ENCODE results near the gene RPUSD4.

Gene RPUSD4

DNA sequence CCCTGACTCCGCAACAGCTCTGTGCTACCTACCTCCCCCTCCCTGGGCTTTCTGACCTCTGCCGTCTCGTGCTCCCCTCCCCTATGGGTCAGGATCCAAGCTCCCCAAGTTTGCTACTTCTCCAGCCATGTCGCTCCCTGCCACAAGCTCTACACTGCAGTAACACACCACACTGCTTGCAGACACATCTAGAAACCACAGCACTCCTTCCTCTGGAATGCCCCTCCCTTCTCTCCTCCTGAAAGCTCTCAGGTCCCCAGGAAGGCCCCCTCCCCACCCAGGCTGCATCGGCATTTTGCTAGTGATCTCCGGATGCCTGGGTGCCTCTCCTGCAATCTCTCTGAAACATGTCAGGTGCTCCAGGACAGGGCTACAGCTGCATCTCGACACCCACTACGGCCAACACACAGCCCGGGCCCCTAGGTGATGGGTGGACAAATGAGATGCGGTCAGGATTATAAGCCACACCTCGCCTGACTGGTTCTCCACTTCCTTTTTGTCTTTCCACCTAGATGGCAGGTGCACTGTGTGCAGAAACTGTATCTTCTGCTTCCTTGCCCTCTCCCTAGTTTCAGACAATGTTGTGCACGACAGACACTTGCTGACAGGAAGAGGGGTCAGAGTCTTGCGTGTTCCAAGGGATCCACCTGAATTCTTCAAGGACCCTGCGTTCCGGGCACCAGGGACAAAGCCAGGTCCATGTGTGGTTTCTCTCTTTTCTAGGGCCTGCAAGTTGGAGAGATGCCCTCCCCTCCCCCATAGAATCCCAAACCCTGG lies 22.9 kb downstream of the RPUSD4 start:
- no peaks in the 10 kb centered on the region for H3K4me1 ChIP-seq (ENCODE audit: insufficient read depth, low read length, poor library complexity, severe bottlenecking)
- H3F3A ChIP-seq (ENCODE audit: low read depth) = no peaks in the 10 kb centered on the region
- H3K36me3 ChIP-seq (ENCODE audit: insufficient read depth, low read length) = no peaks in the 10 kb centered on the region
- no peak overlapping the region for H2AFZ ChIP-seq (ENCODE audit: low read length)
- TF ChIP-seq, protein P1, sequence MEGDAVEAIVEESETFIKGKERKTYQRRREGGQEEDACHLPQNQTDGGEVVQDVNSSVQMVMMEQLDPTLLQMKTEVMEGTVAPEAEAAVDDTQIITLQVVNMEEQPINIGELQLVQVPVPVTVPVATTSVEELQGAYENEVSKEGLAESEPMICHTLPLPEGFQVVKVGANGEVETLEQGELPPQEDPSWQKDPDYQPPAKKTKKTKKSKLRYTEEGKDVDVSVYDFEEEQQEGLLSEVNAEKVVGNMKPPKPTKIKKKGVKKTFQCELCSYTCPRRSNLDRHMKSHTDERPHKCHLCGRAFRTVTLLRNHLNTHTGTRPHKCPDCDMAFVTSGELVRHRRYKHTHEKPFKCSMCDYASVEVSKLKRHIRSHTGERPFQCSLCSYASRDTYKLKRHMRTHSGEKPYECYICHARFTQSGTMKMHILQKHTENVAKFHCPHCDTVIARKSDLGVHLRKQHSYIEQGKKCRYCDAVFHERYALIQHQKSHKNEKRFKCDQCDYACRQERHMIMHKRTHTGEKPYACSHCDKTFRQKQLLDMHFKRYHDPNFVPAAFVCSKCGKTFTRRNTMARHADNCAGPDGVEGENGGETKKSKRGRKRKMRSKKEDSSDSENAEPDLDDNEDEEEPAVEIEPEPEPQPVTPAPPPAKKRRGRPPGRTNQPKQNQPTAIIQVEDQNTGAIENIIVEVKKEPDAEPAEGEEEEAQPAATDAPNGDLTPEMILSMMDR (conservative IDR thresholded peaks at IDR 0.05; ENCODE audit: low read length) = no peak
- no peak for TF ChIP-seq EZH2phosphoT487 (IDR thresholded peaks at IDR 0.05; ENCODE audit: borderline replicate concordance)
- no peak overlapping the region for H3K4me3 ChIP-seq (ENCODE audit: low read length, poor library complexity, severe bottlenecking)
- no peaks in the 10 kb centered on the region for H3K79me2 ChIP-seq (ENCODE audit: insufficient read depth, low read length)
- H3K4me2 ChIP-seq (ENCODE audit: low read depth, low read length, poor library complexity, severe bottlenecking) = peak overlapping the region; percentile 40
- no peak overlapping the region for H3K9ac ChIP-seq (ENCODE audit: low read depth, low read length, poor library complexity, severe bottlenecking)
- no peaks in the 10 kb centered on the region for H3K9me2 ChIP-seq (replicated peaks; ENCODE audit: low read depth, low read length)
- H3K9me3 ChIP-seq (ENCODE audit: insufficient read depth, low read depth, low read length) = no peaks in the 10 kb centered on the region
- no peaks in the 10 kb centered on the region for H3K27me3 ChIP-seq (ENCODE audit: insufficient read depth, low read length, poor library complexity, severe bottlenecking)
- H4K20me1 ChIP-seq (ENCODE audit: insufficient read depth, low read length, poor library complexity, severe bottlenecking) = no peaks in the 10 kb centered on the region

DNA sequence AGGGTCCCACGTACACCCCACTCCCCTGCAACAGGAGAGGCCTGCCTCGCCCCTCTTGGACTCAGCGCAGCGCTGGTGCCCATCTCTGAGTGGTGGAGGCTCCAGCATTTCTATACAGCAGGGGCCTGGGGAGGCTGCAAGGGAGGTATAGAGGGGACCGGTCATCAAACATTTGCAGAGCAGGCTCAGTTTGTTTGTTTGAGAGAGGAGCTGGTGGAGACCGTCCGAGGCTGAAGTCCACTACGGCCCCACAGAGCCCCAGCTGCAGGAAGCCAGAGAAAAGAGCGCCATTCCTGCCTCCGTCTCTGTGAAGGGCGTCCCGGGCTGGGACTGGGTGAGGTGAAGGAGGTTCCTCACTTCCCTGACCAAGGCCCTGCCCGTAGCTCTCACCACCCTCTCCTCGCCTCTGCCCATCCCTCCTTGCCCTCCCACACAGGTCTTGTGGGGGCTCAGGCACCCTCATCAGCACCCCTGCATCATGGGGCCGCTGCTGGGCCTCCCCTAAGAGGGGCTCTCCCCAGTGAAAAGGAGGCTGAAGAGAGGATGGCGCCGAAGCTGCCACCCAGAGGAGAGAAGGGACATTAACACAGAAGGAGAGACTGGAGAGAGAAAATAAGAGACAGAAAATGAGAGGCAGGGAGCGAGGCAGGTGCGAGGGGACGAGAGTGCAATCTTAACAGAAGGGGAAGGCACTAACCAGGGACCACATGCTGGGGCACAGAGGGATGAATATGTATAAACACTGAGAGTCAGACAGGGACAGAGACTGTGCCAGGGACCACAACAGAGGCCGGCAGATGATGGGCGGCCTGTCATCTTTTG lies 24.5 kb downstream of the RPUSD4 start:
- no peak overlapping the region for H2AFZ ChIP-seq (ENCODE audit: low read length)
- H3K36me3 ChIP-seq (ENCODE audit: insufficient read depth, low read length) = no peaks in the 10 kb centered on the region
- no peak overlapping the region for H3K9ac ChIP-seq (ENCODE audit: low read depth, low read length, poor library complexity, severe bottlenecking)
- no peaks in the 10 kb centered on the region for H3K79me2 ChIP-seq (ENCODE audit: insufficient read depth, low read length)
- H4K20me1 ChIP-seq (ENCODE audit: insufficient read depth, low read length, poor library complexity, severe bottlenecking) = no peaks in the 10 kb centered on the region
- no peaks in the 10 kb centered on the region for H3K27me3 ChIP-seq (ENCODE audit: insufficient read depth, low read length, poor library complexity, severe bottlenecking)
- H3K4me2 ChIP-seq (ENCODE audit: low read depth, low read length, poor library complexity, severe bottlenecking) = no peak overlapping the region
- H3K4me1 ChIP-seq (ENCODE audit: insufficient read depth, low read length, poor library complexity, severe bottlenecking) = no peaks in the 10 kb centered on the region
- no peaks in the 10 kb centered on the region for H3K9me2 ChIP-seq (replicated peaks; ENCODE audit: low read depth, low read length)
- no peaks in the 10 kb centered on the region for H3F3A ChIP-seq (ENCODE audit: low read depth)
- TF ChIP-seq, protein P1 (conservative IDR thresholded peaks at IDR 0.05; ENCODE audit: low read length) = peak; percentile 31; the same call in 1 of the 2 replicates
- TF ChIP-seq EZH2phosphoT487 (IDR thresholded peaks at IDR 0.05; ENCODE audit: borderline replicate concordance) = no peak
- H3K9me3 ChIP-seq (ENCODE audit: insufficient read depth, low read depth, low read length) = no peaks in the 10 kb centered on the region
- H3K4me3 ChIP-seq (ENCODE audit: low read length, poor library complexity, severe bottlenecking) = no peak overlapping the region

DNA sequence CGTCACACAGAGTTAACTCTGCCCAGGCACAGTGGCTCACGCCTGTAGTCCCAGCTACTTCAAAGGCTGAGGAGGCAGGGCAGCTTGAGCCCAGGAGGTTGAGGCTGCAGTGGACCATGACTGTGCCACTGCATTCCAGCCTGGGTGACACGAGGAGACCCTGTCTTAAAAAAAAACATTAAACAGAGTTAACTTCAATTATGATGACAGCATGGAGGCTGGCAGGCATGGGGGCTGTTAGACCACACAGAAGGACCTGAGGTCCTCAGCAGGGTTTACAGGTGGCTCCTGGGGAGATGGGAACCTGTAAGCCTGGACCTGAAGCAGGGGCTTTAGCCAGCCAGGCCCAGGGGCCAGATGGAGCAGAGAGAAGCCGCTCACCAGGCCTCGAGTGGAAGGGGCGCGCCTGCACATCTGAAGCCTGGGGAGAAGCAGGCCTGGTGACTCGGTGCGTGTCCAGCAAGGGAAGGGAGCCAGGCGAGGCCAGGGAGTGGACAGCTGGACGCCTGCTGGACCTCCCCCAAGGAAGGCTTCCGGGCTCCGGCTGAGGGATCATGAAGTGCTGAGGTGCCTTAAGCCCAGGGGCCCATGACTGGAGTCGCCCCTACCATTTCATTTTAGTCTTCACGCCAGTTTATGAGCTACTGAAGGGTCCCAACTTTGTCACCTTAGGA lies 25.3 kb downstream of the RPUSD4 start:
- H3K36me3 ChIP-seq (ENCODE audit: insufficient read depth, low read length) = no peaks in the 10 kb centered on the region
- H2AFZ ChIP-seq (ENCODE audit: low read length) = no peak overlapping the region
- H3K79me2 ChIP-seq (ENCODE audit: insufficient read depth, low read length) = no peaks in the 10 kb centered on the region
- H3K9me3 ChIP-seq (ENCODE audit: insufficient read depth, low read depth, low read length) = no peaks in the 10 kb centered on the region
- H3K4me3 ChIP-seq (ENCODE audit: low read length, poor library complexity, severe bottlenecking) = no peak overlapping the region
- H3K27me3 ChIP-seq (ENCODE audit: insufficient read depth, low read length, poor library complexity, severe bottlenecking) = no peaks in the 10 kb centered on the region
- no peaks in the 10 kb centered on the region for H3K9me2 ChIP-seq (replicated peaks; ENCODE audit: low read depth, low read length)
- TF ChIP-seq, protein P1 (conservative IDR thresholded peaks at IDR 0.05; ENCODE audit: low read length) = no peak
- TF ChIP-seq EZH2phosphoT487 (IDR thresholded peaks at IDR 0.05; ENCODE audit: borderline replicate concordance) = no peak
- no peaks in the 10 kb centered on the region for H4K20me1 ChIP-seq (ENCODE audit: insufficient read depth, low read length, poor library complexity, severe bottlenecking)
- H3K9ac ChIP-seq (ENCODE audit: low read depth, low read length, poor library complexity, severe bottlenecking) = no peak overlapping the region
- no peaks in the 10 kb centered on the region for H3F3A ChIP-seq (ENCODE audit: low read depth)
- no peaks in the 10 kb centered on the region for H3K4me1 ChIP-seq (ENCODE audit: insufficient read depth, low read length, poor library complexity, severe bottlenecking)
- H3K4me2 ChIP-seq (ENCODE audit: low read depth, low read length, poor library complexity, severe bottlenecking) = no peak overlapping the region

All from Loucy (cell line).